ENCODE measurements around the gene MYLK. TPM values are rescaled to one million over a fixed set of nuclear protein-coding genes. Genes with fewer than 3 reads are reported as not detected.

The MYLK gene
- polyA plus RNA-seq, 3 donors: 0.35 to 1.3 (median 0.51) TPM

- no peaks in the 10 kb centered on the region for H3K36me3 Mint-ChIP-seq
- TF ChIP-seq CTCF (IDR thresholded peaks at IDR 0.05): no peak
Observed at GRCh38 chr3:123877965-123878364, 6.2 kb downstream of the MYLK start.

GRCh38 chr3:123877466-123877865, 6.7 kb downstream of the MYLK start:
- H4K20me1 ChIP-seq (ENCODE audit: insufficient read depth, low read length): no peaks in the 10 kb centered on the region
- H3K27me3 ChIP-seq (ENCODE audit: control insufficient read depth in 2 of 2, insufficient read depth in 2 of 2, low read length in 2 of 2): peaks cover 0 to 8% of the 10 kb centered on the region in 2 donors
- no peak overlapping the region for H3K4me3 ChIP-seq (replicated peaks in 1 of 3; ENCODE audit: low read depth in 2 of 3, low read length in 3 of 3)
- H2AFZ ChIP-seq (ENCODE audit: insufficient read depth, low read depth, low read length, poor library complexity, severe bottlenecking): no peak overlapping the region
- H3K27ac ChIP-seq (ENCODE audit: low read depth in 1 of 2, low read length in 2 of 2): no peak overlapping the region
- Mint-ChIP-seq H3K27ac (no peak overlapping the region), H3K9me3 (peaks cover 0 to 2% (median 0%) of the 10 kb centered on the region in 7 donors), H3K4me3 (no peak overlapping the region), H3K4me1 (no peaks in the 10 kb centered on the region), H3K36me3 (no peaks in the 10 kb centered on the region), H3K27me3 (ENCODE audit: low read depth in 3 of 3) (peaks cover 4 to 11% (median 9%) of the 10 kb centered on the region in 3 donors)
- intact Hi-C loops (cut with micrococcal nuclease): no loop called here
- no peaks in the 10 kb centered on the region for H3K4me1 ChIP-seq (ENCODE audit: control insufficient read depth in 1 of 2, insufficient read depth in 2 of 2, low read length in 2 of 2)
- no peak overlapping the region for H3K9ac ChIP-seq (ENCODE audit: insufficient read depth, low read length, poor library complexity, severe bottlenecking)
- H3K79me2 ChIP-seq (ENCODE audit: insufficient read depth, low read length): no peaks in the 10 kb centered on the region
- no CpG with 5 or more reads among the region's 4 CpGs for WGBS (ENCODE audit: insufficient coverage)
- no peak for TF ChIP-seq CTCF (IDR thresholded peaks at IDR 0.05)
- H3K9me3 ChIP-seq (replicated peaks in 1 of 2; ENCODE audit: control insufficient read depth in 1 of 2, insufficient read depth in 1 of 2, low read length in 2 of 2): no peaks in the 10 kb centered on the region
- H3K4me2 ChIP-seq (replicated peaks; ENCODE audit: extremely low read depth, low read length, poor library complexity, severe bottlenecking): no peak overlapping the region
- H3K36me3 ChIP-seq (replicated peaks in 1 of 2; ENCODE audit: control insufficient read depth in 1 of 2, insufficient read depth in 2 of 2, low read length in 2 of 2): no peaks in the 10 kb centered on the region
- DNase-seq: no peak

More at GRCh38 chr3:123877965-123878364, 6.2 kb downstream of the MYLK start:
- H2AFZ ChIP-seq (ENCODE audit: insufficient read depth, low read depth, low read length, poor library complexity, severe bottlenecking): no peak overlapping the region
- H3K27me3 ChIP-seq (ENCODE audit: control insufficient read depth in 2 of 2, insufficient read depth in 2 of 2, low read length in 2 of 2): peaks cover 4 to 13% of the 10 kb centered on the region in 2 donors
- 89% methylated on average over 3 of the region's 4 CpGs for WGBS (ENCODE audit: insufficient coverage)
- Mint-ChIP-seq H3K27ac (no peak overlapping the region), H3K4me1 (peaks cover 4% of the 10 kb centered on the region), H3K27me3 (ENCODE audit: low read depth in 3 of 3) (peaks cover 8 to 16% (median 14%) of the 10 kb centered on the region in 3 donors), H3K9me3 (peaks cover 0 to 2% (median 0%) of the 10 kb centered on the region in 7 donors), H3K4me3 (no peak overlapping the region)
- H3K4me3 ChIP-seq (replicated peaks in 1 of 3; ENCODE audit: low read depth in 2 of 3, low read length in 3 of 3): no peak overlapping the region
- H3K4me1 ChIP-seq (ENCODE audit: control insufficient read depth in 1 of 2, insufficient read depth in 2 of 2, low read length in 2 of 2): peaks cover 0 to 2% of the 10 kb centered on the region in 2 donors
- no peak overlapping the region for H3K27ac ChIP-seq (ENCODE audit: low read depth in 1 of 2, low read length in 2 of 2)
- intact Hi-C loops (cut with micrococcal nuclease): no loop called here
- no peaks in the 10 kb centered on the region for H3K9me3 ChIP-seq (replicated peaks in 1 of 2; ENCODE audit: control insufficient read depth in 1 of 2, insufficient read depth in 1 of 2, low read length in 2 of 2)
- H3K36me3 ChIP-seq (replicated peaks in 1 of 2; ENCODE audit: control insufficient read depth in 1 of 2, insufficient read depth in 2 of 2, low read length in 2 of 2): no peaks in the 10 kb centered on the region
- H3K4me2 ChIP-seq (replicated peaks; ENCODE audit: extremely low read depth, low read length, poor library complexity, severe bottlenecking): no peak overlapping the region
- DNase-seq: no peak
- no peaks in the 10 kb centered on the region for H4K20me1 ChIP-seq (ENCODE audit: insufficient read depth, low read length)
- H3K9ac ChIP-seq (ENCODE audit: insufficient read depth, low read length, poor library complexity, severe bottlenecking): no peak overlapping the region
- no peaks in the 10 kb centered on the region for H3K79me2 ChIP-seq (ENCODE audit: insufficient read depth, low read length)

All from CD14-positive monocyte (primary cell).